ENCODE data around the gene RAET1G. TPM values are rescaled to one million over a fixed set of nuclear protein-coding genes. Genes with fewer than 3 reads are reported as not detected.
"Not testable (repeated sequence)": the region's sequence is repeated elsewhere in the genome, so short reads cannot be mapped to it uniquely, and the experiment has no call there.

Gene RAET1G
- total RNA-seq, 1 donor from 2014 or later = not detected

- DNase-seq (ENCODE audit: low read depth) = no peak
- no peak for TF ChIP-seq CTCF (conservative IDR thresholded peaks at IDR 0.05; ENCODE audit: low read depth, low read length)
- H3K4me3 ChIP-seq (ENCODE audit: low read depth, low read length) = no peak overlapping the region
These were observed 5.2 kb downstream of the RAET1G start for GRCh38 chr6:149917679-149918078.

- no peak for TF ChIP-seq CTCF (conservative IDR thresholded peaks at IDR 0.05; ENCODE audit: low read depth, low read length)
- DNase-seq (ENCODE audit: low read depth) = no peak
- H3K4me3 ChIP-seq (ENCODE audit: low read depth, low read length) = no peak overlapping the region
These were observed 6.7 kb downstream of the RAET1G start for GRCh38 chr6:149915970-149916865.

GRCh38 chr6:149913540-149914240 lies 9.2 kb downstream of the RAET1G start:
- H3K4me3 ChIP-seq (ENCODE audit: low read depth, low read length) = no peak overlapping the region
- no peak for TF ChIP-seq CTCF (conservative IDR thresholded peaks at IDR 0.05; ENCODE audit: low read depth, low read length)
- DNase-seq (ENCODE audit: low read depth) = no peak

- TF ChIP-seq CTCF (conservative IDR thresholded peaks at IDR 0.05; ENCODE audit: low read depth, low read length) = no peak
- DNase-seq (ENCODE audit: low read depth) = no peak
These were observed 9.8 kb downstream of the RAET1G start for GRCh38 chr6:149913085-149913484.

GRCh38 chr6:149912680-149913079 lies 10.2 kb downstream of the RAET1G start:
- not testable (repeated sequence) for H3K4me3 ChIP-seq (ENCODE audit: low read depth, low read length); DNase-seq (ENCODE audit: low read depth)

More at GRCh38 chr6:149913085-149913484, 9.8 kb downstream of the RAET1G start:
- no peak overlapping the region for H3K4me3 ChIP-seq (ENCODE audit: low read depth, low read length)

GRCh38 chr6:149910721-149911151 lies 12.2 kb downstream of the RAET1G start:
- no peak overlapping the region for H3K4me3 ChIP-seq (ENCODE audit: low read depth, low read length)
- DNase-seq (ENCODE audit: low read depth) = no peak
- TF ChIP-seq CTCF (conservative IDR thresholded peaks at IDR 0.05; ENCODE audit: low read depth, low read length) = no peak

GRCh38 chr6:149909701-149910470 lies 13.0 kb downstream of the RAET1G start:
- no peak for TF ChIP-seq CTCF (conservative IDR thresholded peaks at IDR 0.05; ENCODE audit: low read depth, low read length)
- H3K4me3 ChIP-seq (ENCODE audit: low read depth, low read length) = no peak overlapping the region
- DNase-seq (ENCODE audit: low read depth) = no peak

GRCh38 chr6:149908480-149908879 lies 14.4 kb downstream of the RAET1G start:
- DNase-seq (ENCODE audit: low read depth); H3K4me3 ChIP-seq (ENCODE audit: low read depth, low read length): not testable (repeated sequence)
